ENCODE results near the gene SLC22A23.

The SLC22A23 gene

DNA sequence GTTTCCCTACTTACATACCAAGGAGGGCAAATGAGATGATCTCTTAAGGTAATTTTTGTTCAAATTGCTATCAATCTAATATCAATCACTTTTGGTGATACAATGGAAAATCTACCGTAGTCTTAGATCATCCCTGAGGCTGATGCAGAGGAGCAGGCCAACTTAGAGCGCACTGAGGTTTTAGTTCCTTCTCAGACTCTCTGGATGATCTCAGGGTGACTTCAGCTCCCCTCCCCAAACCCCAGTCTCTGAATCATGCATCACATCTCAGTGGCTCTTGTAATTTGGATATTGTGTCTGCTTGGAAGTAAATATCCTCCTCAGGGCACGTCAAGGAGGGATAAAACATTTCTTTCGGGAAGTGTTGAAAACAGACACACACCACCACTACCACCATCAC lies 235.3 kb downstream of the SLC22A23 start:
- no peak for ATAC-seq
- DNase-seq: no peak

DNA sequence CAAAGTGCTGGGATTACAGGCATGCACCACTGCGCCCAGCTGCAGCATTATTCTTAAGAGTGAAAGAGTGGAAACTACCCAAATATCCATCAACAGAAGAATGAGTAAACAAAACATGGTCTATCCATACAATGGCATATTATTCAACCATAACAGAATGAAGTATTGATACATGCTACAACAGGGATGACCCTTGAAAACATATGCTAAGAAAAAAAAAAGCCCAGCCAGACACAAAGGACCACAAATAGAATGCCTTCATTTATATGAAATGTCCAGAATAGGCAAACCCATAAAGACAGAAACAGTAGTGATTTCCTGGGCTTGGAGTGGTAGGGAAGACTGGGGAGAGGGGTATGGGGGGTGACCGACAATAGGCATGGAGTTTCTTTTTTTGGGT lies 236.5 kb downstream of the SLC22A23 start:
- DNase-seq (no peak), ATAC-seq (no peak)

All from stimulated activated naive CD8-positive, alpha-beta T cell treated with anti-CD3 and anti-CD28 coated beads, Interleukin-15, Interleukin-2, amounts not matched to agents 100 U/mL and 50 U/mL, for 24 hours (primary cell).